ENCODE data around the gene VDR. TPM values are rescaled to one million over a fixed set of nuclear protein-coding genes. Genes with fewer than 3 reads are reported as not detected.
"Not testable (repeated sequence)": the region's sequence is repeated elsewhere in the genome, so short reads cannot be mapped to it uniquely, and the experiment has no call there.

Gene VDR
- total and polyA plus RNA-seq, 12 donors, result 6.9 to 80.1 (median 18.4) TPM

- no peaks in the 10 kb centered on the region for H3K9me3 ChIP-seq (replicated peaks in 1 of 3)
- peaks cover 0 to 4% of the 10 kb centered on the region in 2 donors for H3K36me3 ChIP-seq (replicated peaks in 1 of 2)
- peak overlapping the region; percentile 29 to 100 (median 98) for H3K27ac ChIP-seq
- H3K27me3 ChIP-seq, result no peaks in the 10 kb centered on the region
- WGBS, 4 donors, result 20 to 44% (median 39%) methylated on average over 1 to 12 of the region's 12 CpGs
- peak overlapping the region in 1 of 4 donors; percentile 96 for H3K4me3 ChIP-seq
- peak in 1 of 7 donors; percentile 16 for DNase-seq
- peaks cover 78 to 81% of the 10 kb centered on the region in 2 donors for H3K4me1 ChIP-seq (replicated peaks in 1 of 2)
- intact Hi-C loops (cut with DNase I), result no loop called here
- TF ChIP-seq CTCF (IDR thresholded peaks at IDR 0.05) (no peak), POLR2A (IDR thresholded peaks at IDR 0.05) (no peak)
Measured at GRCh38 chr12:47816403-47817271, 88.2 kb downstream of the VDR start.

- 88 to 93% (median 92%) methylated on average over 4 to 5 of the region's 5 CpGs for WGBS, 4 donors
- Histone ChIP-seq H3K27ac (peak overlapping the region in 3 of 5 donors; percentile 23 to 98 (median 97)), H3K4me1 (replicated peaks in 1 of 2) (peaks cover 82% of the 10 kb centered on the region in 2 donors)
- H3K9me3 ChIP-seq (replicated peaks in 1 of 3); DNase-seq; intact Hi-C loops (cut with DNase I); H3K36me3 ChIP-seq (replicated peaks in 1 of 2); H3K4me3 ChIP-seq; H3K27me3 ChIP-seq: not testable (repeated sequence)
Measured at GRCh38 chr12:47815447-47815846, 89.3 kb downstream of the VDR start.

- DNase-seq, result peak in 1 of 7 donors; percentile 23
- WGBS, 4 donors, result 53 to 68% (median 62%) methylated on average over 3 of the region's 3 CpGs
- TF ChIP-seq POLR2A (IDR thresholded peaks at IDR 0.05) (no peak), CTCF (IDR thresholded peaks at IDR 0.05) (no peak)
- Histone ChIP-seq H3K36me3 (replicated peaks in 1 of 2) (peaks cover 0 to 4% of the 10 kb centered on the region in 2 donors), H3K4me3 (no peak overlapping the region), H3K27me3 (no peaks in the 10 kb centered on the region), H3K9me3 (replicated peaks in 1 of 3) (no peaks in the 10 kb centered on the region), H3K27ac (peak overlapping the region; percentile 69 to 98 (median 96)), H3K4me1 (replicated peaks in 1 of 2) (peaks cover 86 to 90% of the 10 kb centered on the region in 2 donors)
- intact Hi-C loops (cut with DNase I), result no loop called here
Measured at GRCh38 chr12:47814539-47815170, 90.1 kb downstream of the VDR start.

GRCh38 chr12:47813511-47814196 is 91.1 kb downstream of the VDR start:
- TF ChIP-seq CTCF (IDR thresholded peaks at IDR 0.05) (no peak), POLR2A (IDR thresholded peaks at IDR 0.05) (no peak)
- DNase-seq, result peak in 1 of 7 donors; percentile 27
- H3K27ac ChIP-seq, result peak overlapping the region; percentile 69 to 98 (median 96)
- intact Hi-C loops (cut with DNase I), result no loop called here
- H3K9me3 ChIP-seq (replicated peaks in 1 of 3), result no peaks in the 10 kb centered on the region
- peaks cover 0 to 4% of the 10 kb centered on the region in 2 donors for H3K36me3 ChIP-seq (replicated peaks in 1 of 2)
- peak overlapping the region in 2 of 4 donors; percentile 18 to 51 for H3K4me3 ChIP-seq
- WGBS, 4 donors, result 45 to 50% (median 49%) methylated on average over 7 to 9 of the region's 9 CpGs
- H3K27me3 ChIP-seq, result no peaks in the 10 kb centered on the region
- H3K4me1 ChIP-seq (replicated peaks in 1 of 2), result peaks cover 94 to 100% of the 10 kb centered on the region in 2 donors

Data from adrenal gland (tissue), 12 donors.